Osteoblast (primary cell): ENCODE results near the gene AKAP10. TPM values are rescaled to one million over a fixed set of nuclear protein-coding genes. Genes with fewer than 3 reads are reported as not detected.
"Not testable (repeated sequence)": the region's sequence is repeated elsewhere in the genome, so short reads cannot be mapped to it uniquely, and the experiment has no call there.

Source experiments
- DNase-seq: peaks from one replicate; pipeline ENCODE4 v3.0.0; 2011; ENCODE audit warnings: low spot score, mixed read lengths; ENCODE audit not compliant: insufficient read length; ENCODE audit errors: missing footprints
- H2AFZ ChIP-seq: 2 replicates; pipeline ENCODE4 v1.6.0; 2011; ENCODE audit warnings: mild to moderate bottlenecking, low read length
- H3K27ac ChIP-seq: 2 replicates; pipeline ENCODE4 v1.5.1; 2011; ENCODE audit warnings: mild to moderate bottlenecking, low read depth, low read length, moderate library complexity
- H3K27me3 ChIP-seq: 2 replicates; pipeline ENCODE4 v1.6.0; 2012; ENCODE audit warnings: mild to moderate bottlenecking, control low read depth, inconsistent platforms, low read length, moderate library complexity; ENCODE audit not compliant: insufficient read depth
- H3K36me3 ChIP-seq: 2 replicates; pipeline ENCODE4 v1.5.1; 2011; ENCODE audit warnings: mild to moderate bottlenecking, low read length, control low read depth, moderate library complexity; ENCODE audit not compliant: insufficient read depth
- H3K4me1 ChIP-seq: 2 replicates; pipeline ENCODE4 v1.5.1; 2011; ENCODE audit warnings: mild to moderate bottlenecking, low read length, control low read depth, moderate library complexity; ENCODE audit not compliant: insufficient read depth
- H3K4me2 ChIP-seq: 2 replicates; pipeline ENCODE4 v1.6.0; 2011; ENCODE audit warnings: mild to moderate bottlenecking, low read length; ENCODE audit not compliant: insufficient read depth
- H3K4me3 ChIP-seq: fragments of 200-600 bp; sonication (generic); 3 replicates; pipeline ENCODE4 v1.5.1; 2012; ENCODE audit warnings: mild to moderate bottlenecking, low read length, inconsistent platforms; ENCODE audit not compliant: insufficient read depth
- H3K79me2 ChIP-seq: 2 replicates; pipeline ENCODE4 v1.6.0; 2012; ENCODE audit warnings: mild to moderate bottlenecking, low read length, control low read depth, inconsistent platforms; ENCODE audit not compliant: insufficient read depth
- H3K9me3 ChIP-seq: 2 replicates; pipeline ENCODE4 v1.5.1; 2011; ENCODE audit warnings: low read depth, low read length, control low read depth
- H4K20me1 ChIP-seq: 2 replicates; pipeline ENCODE4 v1.6.0; 2012; ENCODE audit warnings: mild to moderate bottlenecking, low read length, control low read depth; ENCODE audit not compliant: insufficient read depth
- CTCF ChIP-seq: IDR thresholded peaks from 2 replicates; pipeline ENCODE4 v1.5.1; 2011; ENCODE audit warnings: mild to moderate bottlenecking, low read depth, low read length, moderate library complexity; ENCODE audit errors: extremely low read depth
- total RNA-seq: library from RNA; depleted of rRNA; stranded (reverse); fragments of >200 nt; gene quantifications from 2 replicates; pipeline ENCODE4 v1.2.3, GENCODE V29; 2012

Gene AKAP10
- total RNA-seq, 1 donor: 27.5 TPM

DNA sequence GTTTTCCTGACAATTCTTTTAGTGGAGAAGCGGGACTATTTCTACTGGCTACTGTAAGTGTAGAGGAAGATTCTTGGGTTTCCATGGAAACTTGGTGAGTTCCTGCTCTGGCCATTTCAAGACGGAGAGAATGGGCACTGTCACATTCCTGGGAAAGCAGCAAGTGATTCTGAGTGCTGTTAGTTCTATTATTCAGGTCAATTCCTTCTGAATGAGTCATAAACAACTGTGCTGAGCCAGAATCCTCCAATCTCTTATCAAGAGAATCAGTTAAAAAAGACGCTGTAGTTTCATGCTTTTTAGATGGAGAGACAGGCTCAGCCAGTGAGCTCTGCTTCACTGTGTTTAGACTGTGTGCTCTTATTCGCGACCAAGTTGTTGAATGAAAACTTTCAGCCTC is 19.6 kb downstream of the AKAP10 start:
- no peaks in the 10 kb centered on the region for H3K9me3 ChIP-seq
- H3K4me3 ChIP-seq: peak overlapping the region; percentile 15
- peaks cover 55% of the 10 kb centered on the region for H3K79me2 ChIP-seq
- H2AFZ ChIP-seq: no peak overlapping the region
- H3K27ac ChIP-seq: peak overlapping the region; percentile 82
- no peak for TF ChIP-seq CTCF
- peaks cover 14% of the 10 kb centered on the region for H4K20me1 ChIP-seq
- H3K4me2 ChIP-seq: peak overlapping the region; percentile 60
- peaks cover 39% of the 10 kb centered on the region for H3K36me3 ChIP-seq
- no peaks in the 10 kb centered on the region for H3K27me3 ChIP-seq
- DNase-seq: peak; percentile 89
- peaks cover 15% of the 10 kb centered on the region for H3K4me1 ChIP-seq

DNA sequence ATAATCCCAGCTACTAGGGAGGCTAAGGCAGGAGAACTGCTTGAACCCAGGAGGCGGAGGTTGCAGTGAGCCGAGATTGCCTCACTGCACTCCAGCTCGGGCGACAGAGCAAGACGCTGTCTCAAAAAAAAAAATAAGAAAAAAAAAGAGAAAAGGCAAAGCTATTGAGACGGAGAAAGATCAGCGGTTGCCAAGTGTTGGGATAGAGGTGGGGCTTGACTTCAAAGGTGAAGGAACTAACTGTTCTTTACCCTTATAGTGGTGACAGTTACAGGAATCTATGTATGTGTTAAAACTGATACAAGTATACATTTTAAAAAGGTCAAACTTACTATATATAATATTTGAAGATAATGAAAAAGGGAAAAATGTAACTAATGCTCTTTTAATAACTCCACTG is 22.5 kb downstream of the AKAP10 start:
- no peak overlapping the region for H3K4me2 ChIP-seq
- H3K36me3 ChIP-seq: peaks cover 25% of the 10 kb centered on the region
- peaks cover 17% of the 10 kb centered on the region for H4K20me1 ChIP-seq
- DNase-seq: no peak
- H3K9me3 ChIP-seq: no peaks in the 10 kb centered on the region
- no peak for TF ChIP-seq CTCF
- no peak overlapping the region for H3K4me3 ChIP-seq
- peaks cover 55% of the 10 kb centered on the region for H3K79me2 ChIP-seq
- no peak overlapping the region for H2AFZ ChIP-seq
- H3K27me3 ChIP-seq: no peaks in the 10 kb centered on the region
- peaks cover 15% of the 10 kb centered on the region for H3K4me1 ChIP-seq
- no peak overlapping the region for H3K27ac ChIP-seq

DNA sequence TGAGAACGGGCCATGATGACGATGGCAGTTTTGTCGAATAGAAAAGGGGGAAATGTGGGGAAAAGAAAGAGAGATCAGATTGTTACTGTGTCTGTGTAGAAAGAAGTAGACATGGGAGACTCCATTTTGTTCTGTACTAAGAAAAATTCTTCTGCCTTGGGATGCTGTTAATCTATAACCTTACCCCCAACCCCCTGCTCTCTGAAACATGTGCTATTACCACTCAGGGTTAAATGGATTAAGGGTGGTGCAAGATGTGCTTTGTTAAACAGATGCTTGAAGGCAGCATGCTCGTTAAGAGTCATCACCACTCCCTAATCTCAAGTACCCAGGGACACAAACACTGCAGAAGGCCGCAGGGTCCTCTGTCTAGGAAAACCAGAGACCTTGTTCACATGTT is 26.2 kb downstream of the AKAP10 start:
- Histone ChIP-seq H3K79me2 (peaks cover 78% of the 10 kb centered on the region), H3K36me3 (peaks cover 25% of the 10 kb centered on the region), H4K20me1 (peaks cover 23% of the 10 kb centered on the region)
- DNase-seq, H3K9me3 ChIP-seq, H3K4me3 ChIP-seq, H3K27ac ChIP-seq, H3K4me2 ChIP-seq, H3K27me3 ChIP-seq, H2AFZ ChIP-seq, H3K4me1 ChIP-seq: not testable (repeated sequence)

GRCh38 chr17:19950624-19951195 is 26.9 kb downstream of the AKAP10 start:
- H3K4me2 ChIP-seq, H3K27ac ChIP-seq, H2AFZ ChIP-seq, H3K9me3 ChIP-seq, DNase-seq, H3K27me3 ChIP-seq, H3K4me3 ChIP-seq, H3K4me1 ChIP-seq: not testable (repeated sequence)
- peaks cover 71% of the 10 kb centered on the region for H3K79me2 ChIP-seq
- peaks cover 20% of the 10 kb centered on the region for H3K36me3 ChIP-seq
- H4K20me1 ChIP-seq: peaks cover 23% of the 10 kb centered on the region

- no peak for DNase-seq
- Histone ChIP-seq H3K27me3 (no peaks in the 10 kb centered on the region), H3K27ac (no peak overlapping the region), H3K79me2 (peaks cover 70% of the 10 kb centered on the region), H3K9me3 (no peaks in the 10 kb centered on the region), H2AFZ (no peak overlapping the region), H4K20me1 (peaks cover 18% of the 10 kb centered on the region), H3K4me2 (no peak overlapping the region), H3K4me1 (no peaks in the 10 kb centered on the region), H3K4me3 (no peak overlapping the region), H3K36me3 (peaks cover 21% of the 10 kb centered on the region)
- no peak for TF ChIP-seq CTCF
Measured at GRCh38 chr17:19948116-19948943, 29.3 kb downstream of the AKAP10 start.
